Measurements from ENCODE around the gene CENPU.

Gene CENPU

DNA sequence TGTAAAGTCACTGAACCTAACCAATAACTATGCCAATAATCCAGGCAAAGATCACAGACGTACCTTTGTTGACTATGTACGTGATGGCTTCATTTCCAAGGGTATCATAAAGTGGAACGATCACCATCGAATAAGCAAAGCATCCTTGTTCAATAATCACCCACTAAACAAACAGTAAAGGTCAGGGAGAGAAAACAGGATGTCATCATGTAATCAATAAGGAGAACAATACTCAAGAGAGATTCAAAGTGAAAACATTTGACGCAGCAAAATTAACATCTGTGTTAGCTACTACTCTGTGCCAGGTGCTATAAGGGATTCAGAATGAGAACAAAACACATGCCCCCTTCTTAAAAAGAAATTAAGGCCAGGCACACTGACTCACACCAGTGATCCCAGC, 42.9 kb upstream of the CENPU start:
- TF ChIP-seq EGR1 (IDR thresholded peaks at IDR 0.05): no peak
- TF ChIP-seq FOXM1 (IDR thresholded peaks at IDR 0.05; ENCODE audit: borderline replicate concordance, low read depth): no peak
- no peak for TF ChIP-seq MAX (IDR thresholded peaks at IDR 0.05)
- no peak for TF ChIP-seq TAF1 (IDR thresholded peaks at IDR 0.05; ENCODE audit: low read depth)
- TF ChIP-seq, protein P1, sequence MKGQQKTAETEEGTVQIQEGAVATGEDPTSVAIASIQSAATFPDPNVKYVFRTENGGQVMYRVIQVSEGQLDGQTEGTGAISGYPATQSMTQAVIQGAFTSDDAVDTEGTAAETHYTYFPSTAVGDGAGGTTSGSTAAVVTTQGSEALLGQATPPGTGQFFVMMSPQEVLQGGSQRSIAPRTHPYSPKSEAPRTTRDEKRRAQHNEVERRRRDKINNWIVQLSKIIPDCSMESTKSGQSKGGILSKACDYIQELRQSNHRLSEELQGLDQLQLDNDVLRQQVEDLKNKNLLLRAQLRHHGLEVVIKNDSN (IDR thresholded peaks at IDR 0.05): no peak
- no peak for TF ChIP-seq EP300 (IDR thresholded peaks at IDR 0.05; ENCODE audit: borderline replicate concordance)
- TF ChIP-seq RAD21 (IDR thresholded peaks at IDR 0.05; ENCODE audit: low read depth): no peak
- TF ChIP-seq, protein P2, sequence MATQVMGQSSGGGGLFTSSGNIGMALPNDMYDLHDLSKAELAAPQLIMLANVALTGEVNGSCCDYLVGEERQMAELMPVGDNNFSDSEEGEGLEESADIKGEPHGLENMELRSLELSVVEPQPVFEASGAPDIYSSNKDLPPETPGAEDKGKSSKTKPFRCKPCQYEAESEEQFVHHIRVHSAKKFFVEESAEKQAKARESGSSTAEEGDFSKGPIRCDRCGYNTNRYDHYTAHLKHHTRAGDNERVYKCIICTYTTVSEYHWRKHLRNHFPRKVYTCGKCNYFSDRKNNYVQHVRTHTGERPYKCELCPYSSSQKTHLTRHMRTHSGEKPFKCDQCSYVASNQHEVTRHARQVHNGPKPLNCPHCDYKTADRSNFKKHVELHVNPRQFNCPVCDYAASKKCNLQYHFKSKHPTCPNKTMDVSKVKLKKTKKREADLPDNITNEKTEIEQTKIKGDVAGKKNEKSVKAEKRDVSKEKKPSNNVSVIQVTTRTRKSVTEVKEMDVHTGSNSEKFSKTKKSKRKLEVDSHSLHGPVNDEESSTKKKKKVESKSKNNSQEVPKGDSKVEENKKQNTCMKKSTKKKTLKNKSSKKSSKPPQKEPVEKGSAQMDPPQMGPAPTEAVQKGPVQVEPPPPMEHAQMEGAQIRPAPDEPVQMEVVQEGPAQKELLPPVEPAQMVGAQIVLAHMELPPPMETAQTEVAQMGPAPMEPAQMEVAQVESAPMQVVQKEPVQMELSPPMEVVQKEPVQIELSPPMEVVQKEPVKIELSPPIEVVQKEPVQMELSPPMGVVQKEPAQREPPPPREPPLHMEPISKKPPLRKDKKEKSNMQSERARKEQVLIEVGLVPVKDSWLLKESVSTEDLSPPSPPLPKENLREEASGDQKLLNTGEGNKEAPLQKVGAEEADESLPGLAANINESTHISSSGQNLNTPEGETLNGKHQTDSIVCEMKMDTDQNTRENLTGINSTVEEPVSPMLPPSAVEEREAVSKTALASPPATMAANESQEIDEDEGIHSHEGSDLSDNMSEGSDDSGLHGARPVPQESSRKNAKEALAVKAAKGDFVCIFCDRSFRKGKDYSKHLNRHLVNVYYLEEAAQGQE (IDR thresholded peaks at IDR 0.05; ENCODE audit: low read depth): no peak
- no peak for TF ChIP-seq CREB1 (IDR thresholded peaks at IDR 0.05; ENCODE audit: low read depth)
- no peak for TF ChIP-seq YY1 (IDR thresholded peaks at IDR 0.05; ENCODE audit: low read depth)
- TF ChIP-seq TCF12 (IDR thresholded peaks at IDR 0.05; ENCODE audit: low read depth): no peak
- TF ChIP-seq TEAD4 (IDR thresholded peaks at IDR 0.05): no peak
- TF ChIP-seq CEBPB (IDR thresholded peaks at IDR 0.05): no peak
- no peak for TF ChIP-seq NFIC (IDR thresholded peaks at IDR 0.05)
- TF ChIP-seq ZBTB7A (IDR thresholded peaks at IDR 0.05; ENCODE audit: low read depth): no peak

- TF ChIP-seq, protein P2 (IDR thresholded peaks at IDR 0.05; ENCODE audit: low read depth): no peak
- TF ChIP-seq YY1 (IDR thresholded peaks at IDR 0.05; ENCODE audit: low read depth) (no peak), CREB1 (IDR thresholded peaks at IDR 0.05; ENCODE audit: low read depth) (no peak), RAD21 (IDR thresholded peaks at IDR 0.05; ENCODE audit: low read depth) (no peak), EP300 (IDR thresholded peaks at IDR 0.05; ENCODE audit: borderline replicate concordance) (no peak), FOXM1 (IDR thresholded peaks at IDR 0.05; ENCODE audit: borderline replicate concordance, low read depth) (no peak), TEAD4 (IDR thresholded peaks at IDR 0.05) (no peak), CEBPB (IDR thresholded peaks at IDR 0.05) (no peak), MAX (IDR thresholded peaks at IDR 0.05) (no peak), NFIC (IDR thresholded peaks at IDR 0.05) (no peak), ZBTB7A (IDR thresholded peaks at IDR 0.05; ENCODE audit: low read depth) (no peak), TAF1 (IDR thresholded peaks at IDR 0.05; ENCODE audit: low read depth) (no peak), TCF12 (IDR thresholded peaks at IDR 0.05; ENCODE audit: low read depth) (no peak), EGR1 (IDR thresholded peaks at IDR 0.05) (no peak)
- TF ChIP-seq, protein P1 (IDR thresholded peaks at IDR 0.05): no peak
Measured at GRCh38 chr4:184775854-184776555, 42.1 kb upstream of the CENPU start.

- TF ChIP-seq, protein P2 (IDR thresholded peaks at IDR 0.05; ENCODE audit: low read depth): no peak
- TF ChIP-seq, protein P1 (IDR thresholded peaks at IDR 0.05): no peak
- TF ChIP-seq TAF1 (IDR thresholded peaks at IDR 0.05; ENCODE audit: low read depth) (no peak), TEAD4 (IDR thresholded peaks at IDR 0.05) (no peak), TCF12 (IDR thresholded peaks at IDR 0.05; ENCODE audit: low read depth) (no peak), FOXM1 (IDR thresholded peaks at IDR 0.05; ENCODE audit: borderline replicate concordance, low read depth) (no peak), CREB1 (IDR thresholded peaks at IDR 0.05; ENCODE audit: low read depth) (no peak), YY1 (IDR thresholded peaks at IDR 0.05; ENCODE audit: low read depth) (no peak), CEBPB (IDR thresholded peaks at IDR 0.05) (no peak), EGR1 (IDR thresholded peaks at IDR 0.05) (no peak), EP300 (IDR thresholded peaks at IDR 0.05; ENCODE audit: borderline replicate concordance) (no peak), RAD21 (IDR thresholded peaks at IDR 0.05; ENCODE audit: low read depth) (no peak), ZBTB7A (IDR thresholded peaks at IDR 0.05; ENCODE audit: low read depth) (no peak), MAX (IDR thresholded peaks at IDR 0.05) (no peak), NFIC (IDR thresholded peaks at IDR 0.05) (no peak)
Measured at GRCh38 chr4:184774152-184774551, 40.3 kb upstream of the CENPU start.
